K562 (cell line): ENCODE data around the gene HARS1. TPM values are rescaled to one million over a fixed set of nuclear protein-coding genes. Genes with fewer than 3 reads are reported as not detected.

Source experiments
- BACH1 ChIP-seq: fragments of 200-800 bp; sonication (Bioruptor generic); IDR thresholded peaks from 2 replicates; pipeline ENCODE4 v1.6.1; 2016; ENCODE audit warnings: missing genetic modification characterization, missing compliant biosample characterization
- BRF1 ChIP-seq: IDR thresholded peaks from 3 replicates; pipeline ENCODE4 v1.6.1; 2011; ENCODE audit warnings: borderline replicate concordance, mild to moderate bottlenecking; ENCODE audit not compliant: insufficient read length; ENCODE audit errors: extremely low read depth
- CBFA2T3 ChIP-seq: fragments of 450-650 bp; IDR thresholded peaks from 2 replicates; pipeline ENCODE4 v1.6.1; 2017
- FOSL1 ChIP-seq: fragments of 200-800 bp; sonication (Bioruptor generic); conservative IDR thresholded peaks from 2 replicates; pipeline ENCODE4 v1.6.1; 2016; ENCODE audit warnings: missing genetic modification characterization, missing compliant biosample characterization
- GTF2F1 ChIP-seq: IDR thresholded peaks from 2 replicates; pipeline ENCODE4 v1.6.1; 2011; ENCODE audit warnings: low read depth, low read length, improper control_type of control experiment
- IRF2 ChIP-seq: sonication (generic); formaldehyde crosslinking; IDR thresholded peaks from 2 replicates; pipeline ENCODE4 v1.8.1; 2022; ENCODE audit warnings: mild to moderate bottlenecking, missing genetic modification reagents
- MEF2A ChIP-seq: IDR thresholded peaks from 2 replicates; pipeline ENCODE4 v1.6.1; 2011; ENCODE audit warnings: low read depth, mild to moderate bottlenecking, low read length, moderate library complexity; ENCODE audit not compliant: control insufficient read depth
- MEF2D ChIP-seq: conservative IDR thresholded peaks from 2 replicates; pipeline ENCODE4 v1.6.1; 2016; ENCODE audit warnings: low read depth, missing genetic modification characterization, missing compliant biosample characterization
- MTA3 ChIP-seq: fragments of 450-650 bp; formaldehyde crosslinking; IDR thresholded peaks from 2 replicates; pipeline ENCODE4 v1.6.1; 2017; ENCODE audit warnings: mild to moderate bottlenecking, borderline replicate concordance
- MYC ChIP-seq, 2 experiments: fragments of 250-450 bp in 1 of 2; sonication (Bioruptor Pico) in 1 of 2; IDR thresholded peaks; 2 replicates each; pipeline versions ENCODE4 v1.5.1 to v1.6.1; 2012 to 2021; ENCODE audit warnings: low read depth in 2 of 2, borderline replicate concordance in 1 of 2, improper control_type of control experiment in 1 of 2, low read length in 1 of 2, mild to moderate bottlenecking in 1 of 2, moderate library complexity in 1 of 2
- POLR2H ChIP-seq: IDR thresholded peaks from 2 replicates; pipeline ENCODE4 v1.6.1; 2016; ENCODE audit warnings: missing genetic modification characterization, low read depth, mild to moderate bottlenecking, control low read depth, missing compliant biosample characterization, moderate library complexity
- ZBTB11 ChIP-seq, 3 experiments: fragments of 200-800 bp in 1 of 3; fragments of 250-450 bp in 1 of 3; fragments of 450-650 bp in 1 of 3; sonication (Bioruptor Pico) in 1 of 3; sonication (Bioruptor generic) in 1 of 3; formaldehyde crosslinking in 1 of 3; IDR thresholded peaks; 2 replicates each; pipeline versions ENCODE4 v1.6.1 to v1.8.0; 2016 to 2022; ENCODE audit warnings: mild to moderate bottlenecking in 2 of 3, missing genetic modification characterization in 2 of 3, missing compliant biosample characterization in 1 of 3, moderate library complexity in 1 of 3
- ZFP91 ChIP-seq: sonication (generic); formaldehyde crosslinking; IDR thresholded peaks from 2 replicates; pipeline ENCODE4 v1.8.0; 2022; ENCODE audit warnings: mild to moderate bottlenecking, missing genetic modification reagents
- ZNF41 ChIP-seq: fragments of 250-450 bp; sonication (Bioruptor Pico); conservative IDR thresholded peaks from 2 replicates; pipeline ENCODE4 v1.4.0; 2020; ENCODE audit warnings: mild to moderate bottlenecking
- ZNF589 ChIP-seq: fragments of 200-800 bp; sonication (Bioruptor generic); IDR thresholded peaks from 2 replicates; pipeline ENCODE4 v1.6.1; 2016; ENCODE audit warnings: low read depth, missing genetic modification characterization, missing compliant biosample characterization
- polyA plus RNA-seq, 8 experiments: library from polyadenylated mRNA; depleted of rRNA in 4 of 8; stranded (reverse) in 5 of 8; unstranded in 3 of 8; fragments of >200 nt; fragmentation: Nextera tagmentation in 2 of 8; fragmentation: Illumina TruSeq in 1 of 8; extraction: Ambion mirVana in 2 of 8; extraction: Trizol in 1 of 8; gene quantifications; 2 replicates each; pipeline versions ENCODE4 v1.2.1 to v1.2.3, GENCODE V29; 2011 to 2014; ENCODE audit warnings: inconsistent platforms in 1 of 8, missing spikeins in 1 of 8
- total RNA-seq, 7 experiments: library from RNA; depleted of rRNA in 6 of 7; stranded (reverse); fragments of >200 nt in 6 of 7; fragmentation: Illumina TruSeq in 2 of 7; extraction: Trizol in 2 of 7; gene quantifications; 2 replicates each; pipeline versions ENCODE4 v1.2.1 to v1.2.3, GENCODE V29; 2011 to 2021; ENCODE audit warnings: low replicate concordance in 1 of 7
- TF ChIP-seq, protein P1 (sequence below): fragments of 450-650 bp; IDR thresholded peaks from one replicate; pipeline ENCODE4 v1.6.1; 2018; ENCODE audit warnings: mild to moderate bottlenecking, moderate library complexity; ENCODE audit not compliant: partially characterized antibody

The HARS1 gene
- total and polyA plus RNA-seq, 9 of the 15 experiments (the other 6 are each of a cell fraction or from before 2014, with no cell fraction given) = 13.5 to 88.5 (median 75.2) TPM

DNA sequence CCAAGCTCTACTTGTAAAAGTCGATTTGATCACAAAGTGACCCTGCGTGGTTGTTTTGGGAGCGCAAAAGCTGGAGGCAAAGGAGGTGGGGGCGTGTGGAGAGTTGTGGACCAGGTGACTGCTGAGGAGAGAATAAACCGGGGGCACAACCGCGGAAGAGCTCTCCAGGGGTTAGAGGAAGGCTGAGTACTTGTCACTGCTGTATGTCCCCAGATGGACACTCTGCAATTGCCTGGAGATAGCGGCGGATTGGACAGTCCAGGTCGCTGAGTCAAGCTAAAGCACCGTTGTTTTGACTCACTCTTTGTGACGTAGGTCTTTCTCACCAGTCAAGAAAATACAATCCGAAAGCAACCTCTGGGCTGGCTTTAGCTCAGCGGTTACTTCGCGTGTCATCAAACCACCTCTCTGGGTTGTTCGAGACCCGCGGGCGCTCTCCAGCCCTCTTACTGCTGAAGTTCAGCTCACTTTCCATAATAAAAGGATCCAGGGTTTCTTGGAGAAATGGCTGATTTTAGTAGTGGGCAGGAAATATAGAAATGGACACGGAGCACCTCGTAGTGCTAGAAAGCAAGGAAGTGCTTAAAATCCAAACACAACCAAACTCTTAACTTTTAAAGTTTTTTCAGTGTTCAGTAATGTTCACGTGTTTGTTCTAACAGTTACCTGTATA is 34.8 kb upstream of the HARS1 start (continued):
- TF ChIP-seq ZFP91 (CRISPR knock-in tag) (no peak), BRF1 (peak; percentile 16), MTA3 (peak; percentile 67; the same call in 1 of the 2 replicates), MEF2A (0 out of 2 replicates have a peak, but pooled peaks have one; percentile 25), MEF2D (tag) (0 out of 2 replicates have a peak, but pooled peaks have one; percentile 45), IRF2 (CRISPR knock-in tag) (no peak), GTF2F1 (peak; percentile 65; the same call in 1 of the 2 replicates), FOSL1 (peak; percentile 95), ZBTB11 (CRISPR knock-in tag; IDR thresholded peaks at IDR 0.05) (peak in 1 of 3 experiments; percentile 52; a peak in 2 of 6 replicates), ZNF589 (CRISPR knock-in tag) (no peak), CBFA2T3 (0 out of 2 replicates have a peak, but pooled peaks have one; percentile 23), ZNF41 (no peak), POLR2H (tag) (peak; percentile 100), BACH1 (peak; percentile 99), MYC (IDR thresholded peaks at IDR 0.05; ENCODE audit: low read depth, low read length) (peak; percentile 62), MYC (CRISPR knock-in tag; IDR thresholded peaks at IDR 0.05; ENCODE audit: borderline replicate concordance, low read depth) (no peak)
- TF ChIP-seq, protein P1, sequence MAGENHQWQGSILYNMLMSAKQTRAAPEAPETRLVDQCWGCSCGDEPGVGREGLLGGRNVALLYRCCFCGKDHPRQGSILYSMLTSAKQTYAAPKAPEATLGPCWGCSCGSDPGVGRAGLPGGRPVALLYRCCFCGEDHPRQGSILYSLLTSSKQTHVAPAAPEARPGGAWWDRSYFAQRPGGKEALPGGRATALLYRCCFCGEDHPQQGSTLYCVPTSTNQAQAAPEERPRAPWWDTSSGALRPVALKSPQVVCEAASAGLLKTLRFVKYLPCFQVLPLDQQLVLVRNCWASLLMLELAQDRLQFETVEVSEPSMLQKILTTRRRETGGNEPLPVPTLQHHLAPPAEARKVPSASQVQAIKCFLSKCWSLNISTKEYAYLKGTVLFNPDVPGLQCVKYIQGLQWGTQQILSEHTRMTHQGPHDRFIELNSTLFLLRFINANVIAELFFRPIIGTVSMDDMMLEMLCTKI = no peak
